Endometrial microvascular endothelial cells (primary cell): ENCODE results near the gene LBHD2. TPM values are rescaled to one million over a fixed set of nuclear protein-coding genes. Genes with fewer than 3 reads are reported as not detected.

Source experiments
- in situ Hi-C: cut with HindIII; loops from 2 replicates; pipeline ENCODE4 v1.10.0; 2017; ENCODE audit warnings: low sequenced_read_pairs, low pct_unique_long_range_greater_than_20kb; ENCODE audit errors: inconsistent ontology term
- total RNA-seq: library from RNA; depleted of rRNA; stranded (reverse); fragments of >200 nt; gene quantifications from one replicate; pipeline ENCODE4 v1.2.3, GENCODE V29; 2015; ENCODE audit errors: inconsistent ontology term

LBHD2 gene
- total RNA-seq, 1 donor from 2014 or later = not detected

- in situ Hi-C loops = no loop called here
These were observed 17.4 kb downstream of the LBHD2 start for GRCh38 chr14:103101257-103101962.

GRCh38 chr14:103101963-103102688 is 18.1 kb downstream of the LBHD2 start:
- in situ Hi-C loops = no loop called here

- in situ Hi-C loops = no loop called here
These were observed 18.8 kb downstream of the LBHD2 start for GRCh38 chr14:103102689-103103260.

- in situ Hi-C loops = no loop called here
These were observed 19.7 kb downstream of the LBHD2 start for GRCh38 chr14:103103461-103104388.

- in situ Hi-C loops = no loop called here
These were observed 20.3 kb downstream of the LBHD2 start for GRCh38 chr14:103104389-103104653.

- in situ Hi-C loops = no loop called here
These were observed 20.8 kb downstream of the LBHD2 start for GRCh38 chr14:103104654-103105452.

- in situ Hi-C loops = no loop called here
These were observed 21.7 kb downstream of the LBHD2 start for GRCh38 chr14:103105580-103106150.

GRCh38 chr14:103107455-103107854 is 23.4 kb downstream of the LBHD2 start:
- in situ Hi-C loops = no loop called here

GRCh38 chr14:103107941-103108748 is 24.1 kb downstream of the LBHD2 start:
- in situ Hi-C loops = no loop called here

GRCh38 chr14:103108749-103109207 is 24.8 kb downstream of the LBHD2 start:
- in situ Hi-C loops = no loop called here

GRCh38 chr14:103109535-103110441 is 25.8 kb downstream of the LBHD2 start:
- in situ Hi-C loops = no loop called here

GRCh38 chr14:103110681-103111231 is 26.7 kb downstream of the LBHD2 start:
- in situ Hi-C loops = no loop called here

GRCh38 chr14:103111232-103111868 is 27.3 kb downstream of the LBHD2 start:
- in situ Hi-C loops = no loop called here

- in situ Hi-C loops = no loop called here
These were observed 28.6 kb downstream of the LBHD2 start for GRCh38 chr14:103112400-103113243.

- in situ Hi-C loops = no loop called here
These were observed 29.3 kb downstream of the LBHD2 start for GRCh38 chr14:103113303-103113702.
